GM18499 (cell line): ENCODE data around the gene PSAP.
"Not testable (repeated sequence)": the region's sequence is repeated elsewhere in the genome, so short reads cannot be mapped to it uniquely, and the experiment has no call there.

Source experiments
- ATAC-seq: cut with Tn5 transposase; IDR thresholded peaks from one replicate; pipeline ENCODE4 v1.9.1; 2021; ENCODE audit warnings: moderate number of reproducible peaks; ENCODE audit not compliant: insufficient read depth, unreplicated experiment

PSAP gene

DNA sequence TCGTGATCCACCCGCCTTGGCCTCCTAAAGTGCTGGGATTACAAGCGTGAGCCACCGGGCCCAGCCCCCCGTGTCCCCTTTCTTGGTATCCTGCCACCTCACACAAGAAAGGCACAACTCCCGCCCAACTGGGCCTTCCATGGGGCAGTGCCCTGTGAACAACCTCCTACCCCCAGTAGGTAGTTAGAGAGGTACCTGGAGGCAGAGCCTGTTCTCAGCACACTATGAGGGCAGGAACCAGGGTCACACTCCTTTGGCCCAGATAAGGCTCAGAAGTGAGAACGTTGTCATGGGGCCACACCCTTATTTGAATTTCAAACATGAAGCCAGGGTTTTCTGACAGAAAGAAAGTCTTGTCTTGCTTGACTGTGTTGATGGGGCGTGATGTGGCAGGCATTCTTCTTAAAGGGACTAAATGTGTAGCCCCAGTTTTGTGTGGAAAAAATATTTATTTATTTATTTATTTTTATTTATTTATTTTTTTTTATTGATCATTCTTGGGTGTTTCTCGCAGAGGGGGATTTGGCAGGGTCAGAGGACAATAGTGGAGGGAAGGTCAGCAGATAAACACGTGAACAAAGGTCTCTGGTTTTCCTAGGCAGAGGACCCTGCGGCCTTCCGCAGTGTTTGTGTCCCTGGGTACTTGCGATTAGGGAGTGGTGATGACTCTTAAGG is 23.8 kb upstream of the PSAP start:
- not testable (repeated sequence) for ATAC-seq

DNA sequence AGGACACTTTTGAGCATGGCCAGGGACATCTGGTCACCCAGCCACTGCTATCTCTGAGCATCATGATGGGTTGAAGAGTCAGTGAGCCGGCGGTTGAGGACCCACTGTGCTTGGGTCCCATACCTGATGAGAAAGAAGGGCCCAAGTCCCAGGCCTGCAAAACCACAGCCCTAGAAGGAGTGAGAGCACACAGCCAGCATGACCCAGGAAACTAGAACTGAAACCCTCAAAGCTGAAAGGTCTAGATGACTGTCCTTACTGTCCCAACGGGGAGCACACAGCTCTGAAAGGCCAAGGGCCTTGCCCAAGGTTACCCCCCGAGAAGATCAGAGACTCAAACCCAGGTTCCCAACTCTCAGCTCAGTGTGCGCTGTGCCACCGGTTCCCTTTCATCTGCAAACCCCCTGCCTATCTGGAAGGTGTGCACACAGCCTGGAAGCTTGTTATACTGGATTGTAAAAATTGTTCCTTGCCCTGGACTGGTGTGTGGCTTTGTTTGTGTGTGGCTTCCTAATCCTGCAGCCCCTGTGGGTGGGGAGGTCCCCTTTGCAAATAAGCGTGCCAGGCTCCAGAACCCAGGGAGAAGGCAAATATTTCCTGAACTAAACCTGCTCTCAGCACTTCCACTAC is 22.6 kb upstream of the PSAP start:
- peak; percentile 81 for ATAC-seq

DNA sequence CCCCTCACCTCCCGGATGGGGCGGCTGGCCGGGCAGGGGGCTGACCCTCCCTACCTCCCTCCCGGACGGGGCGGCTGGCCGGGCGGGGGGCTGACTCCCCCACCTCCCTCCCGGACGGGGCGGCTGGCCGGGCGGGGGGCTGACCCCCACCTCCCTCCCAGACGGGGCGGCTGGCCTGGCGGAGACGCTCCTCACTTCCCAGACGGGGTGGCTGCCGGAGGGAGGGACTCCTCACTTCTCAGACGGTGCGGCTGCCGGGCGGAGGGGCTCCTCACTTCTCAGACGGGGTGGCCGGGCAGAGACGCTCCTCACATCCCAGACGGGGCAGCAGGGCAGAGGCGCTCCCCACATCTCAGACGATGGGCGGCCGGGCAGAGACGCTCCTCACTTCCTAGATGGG is 18.6 kb upstream of the PSAP start:
- ATAC-seq, result not testable (repeated sequence)

DNA sequence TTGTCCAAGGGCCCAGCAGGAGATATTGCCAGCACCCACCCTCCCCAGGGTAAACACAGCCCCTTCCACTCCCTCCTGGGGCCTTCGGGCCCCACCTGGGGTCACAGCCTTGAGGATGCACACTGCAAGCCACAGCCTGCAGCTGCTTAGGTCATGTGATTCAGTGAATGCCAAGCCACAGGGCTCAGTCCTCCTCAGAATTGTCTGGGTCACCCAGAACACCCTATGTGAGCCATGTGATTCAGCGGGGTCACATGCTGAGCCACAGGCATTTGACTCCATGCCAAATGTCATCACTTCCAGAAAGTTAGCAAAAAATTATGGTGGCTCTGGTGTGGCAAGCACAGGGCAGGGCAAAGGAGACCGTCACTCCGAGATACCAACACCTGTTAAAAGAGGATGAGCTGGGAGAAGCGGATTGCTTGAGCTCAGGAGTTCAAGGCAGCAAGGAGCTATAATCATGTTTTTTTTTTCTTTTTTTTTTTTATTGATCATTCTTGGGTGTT is 17.2 kb upstream of the PSAP start:
- no peak for ATAC-seq

DNA sequence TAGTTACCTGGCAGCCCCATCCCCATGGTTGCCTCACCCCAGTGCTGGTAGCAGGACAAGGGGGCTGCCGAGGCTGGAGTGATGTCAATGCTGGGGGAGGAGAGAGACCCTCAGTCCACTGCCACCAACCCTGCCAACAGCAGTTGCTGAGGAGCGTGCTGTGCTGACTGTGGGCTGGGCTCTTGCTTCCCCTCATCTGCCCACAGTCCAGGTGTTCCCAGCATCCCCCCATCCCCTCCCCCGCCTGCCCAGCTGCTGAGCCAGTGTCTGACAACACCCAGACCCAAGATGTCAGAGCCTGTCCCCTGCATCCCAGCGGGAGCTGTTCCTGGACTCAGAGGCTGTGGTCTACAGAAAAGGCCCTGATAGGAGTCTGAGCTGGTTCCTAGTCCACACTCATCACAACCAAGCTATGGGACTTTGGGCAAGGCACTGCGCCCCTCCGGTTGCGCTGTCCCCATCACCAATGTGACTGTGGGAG is 14.6 kb upstream of the PSAP start:
- no peak for ATAC-seq

DNA sequence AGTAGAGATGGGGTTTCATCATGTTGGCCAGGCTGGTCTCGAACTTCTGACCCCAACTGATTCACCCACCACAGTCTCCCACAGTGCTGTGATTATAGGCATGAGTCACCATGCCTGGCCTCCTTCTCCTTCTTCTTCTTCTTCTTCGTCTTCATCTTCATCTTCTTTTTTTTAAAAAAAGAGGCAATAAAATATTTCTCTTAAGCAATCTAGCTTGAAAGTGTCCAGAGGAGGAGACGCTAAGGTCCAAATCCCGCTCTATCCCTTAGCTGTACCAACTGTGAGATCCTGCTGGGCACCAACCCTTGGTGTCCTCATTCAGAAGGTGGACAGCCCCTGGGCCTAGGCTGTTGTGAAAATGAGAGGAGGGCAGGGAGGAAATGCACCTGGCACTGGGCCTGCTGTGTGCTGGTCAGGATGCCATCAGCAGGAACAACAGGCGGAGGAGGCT is 13.9 kb upstream of the PSAP start:
- no peak for ATAC-seq

DNA sequence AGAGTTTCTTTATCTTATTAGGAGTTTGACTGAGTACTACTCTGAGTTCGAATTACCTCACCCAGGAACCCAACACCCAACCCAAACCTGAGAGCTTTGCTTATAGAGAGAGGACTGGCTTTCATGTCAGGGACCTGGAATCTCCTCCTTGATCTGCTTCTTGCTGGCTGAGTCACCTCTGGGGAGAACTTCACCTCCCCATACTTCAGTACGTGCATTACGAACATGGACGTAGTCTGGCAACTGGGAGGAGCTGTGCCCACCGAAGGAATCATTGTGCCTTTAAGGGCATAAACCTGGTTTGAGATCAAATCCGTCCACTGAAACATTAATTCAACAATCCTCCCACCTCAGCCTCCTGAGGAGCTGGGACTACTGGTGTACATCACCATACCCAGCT is 12.2 kb upstream of the PSAP start:
- no peak for ATAC-seq

DNA sequence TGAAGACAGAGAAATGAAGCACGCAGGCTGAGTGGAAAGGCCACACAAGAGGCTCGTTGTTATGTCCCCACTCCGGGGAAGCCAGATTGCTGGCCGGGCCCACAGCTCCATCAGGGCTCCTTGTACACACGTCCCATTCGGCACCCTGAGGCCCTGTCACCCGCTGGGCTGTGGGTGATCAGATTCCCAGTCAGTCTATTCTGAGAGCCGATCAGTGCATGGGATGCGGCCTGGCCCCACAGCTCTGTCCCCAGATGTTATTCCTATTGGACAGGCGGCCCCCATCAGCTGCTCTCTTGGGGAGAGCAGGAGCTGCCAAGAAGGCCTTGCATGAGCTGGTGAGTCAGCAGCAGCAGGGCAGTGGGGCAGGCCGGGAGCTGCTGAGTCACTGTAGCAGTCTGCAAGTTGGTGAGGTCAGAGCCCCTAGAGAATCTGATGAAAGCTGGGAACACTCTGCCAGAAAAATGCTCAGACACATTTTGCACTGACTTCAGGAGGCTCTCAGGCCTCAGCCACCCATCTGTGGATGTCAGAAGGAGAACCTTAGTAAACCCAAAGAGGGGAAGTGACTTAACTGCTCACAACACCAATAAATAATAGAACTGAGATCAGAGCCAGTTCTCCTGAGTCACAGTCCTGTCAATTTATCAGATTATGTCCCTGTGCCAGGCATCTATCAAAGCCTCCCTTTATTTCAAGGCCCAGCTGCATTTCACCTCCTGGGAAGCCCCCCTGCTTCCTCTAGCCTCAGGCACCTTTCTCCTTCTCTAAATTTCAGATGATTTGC is 9.4 kb upstream of the PSAP start:
- no peak for ATAC-seq

DNA sequence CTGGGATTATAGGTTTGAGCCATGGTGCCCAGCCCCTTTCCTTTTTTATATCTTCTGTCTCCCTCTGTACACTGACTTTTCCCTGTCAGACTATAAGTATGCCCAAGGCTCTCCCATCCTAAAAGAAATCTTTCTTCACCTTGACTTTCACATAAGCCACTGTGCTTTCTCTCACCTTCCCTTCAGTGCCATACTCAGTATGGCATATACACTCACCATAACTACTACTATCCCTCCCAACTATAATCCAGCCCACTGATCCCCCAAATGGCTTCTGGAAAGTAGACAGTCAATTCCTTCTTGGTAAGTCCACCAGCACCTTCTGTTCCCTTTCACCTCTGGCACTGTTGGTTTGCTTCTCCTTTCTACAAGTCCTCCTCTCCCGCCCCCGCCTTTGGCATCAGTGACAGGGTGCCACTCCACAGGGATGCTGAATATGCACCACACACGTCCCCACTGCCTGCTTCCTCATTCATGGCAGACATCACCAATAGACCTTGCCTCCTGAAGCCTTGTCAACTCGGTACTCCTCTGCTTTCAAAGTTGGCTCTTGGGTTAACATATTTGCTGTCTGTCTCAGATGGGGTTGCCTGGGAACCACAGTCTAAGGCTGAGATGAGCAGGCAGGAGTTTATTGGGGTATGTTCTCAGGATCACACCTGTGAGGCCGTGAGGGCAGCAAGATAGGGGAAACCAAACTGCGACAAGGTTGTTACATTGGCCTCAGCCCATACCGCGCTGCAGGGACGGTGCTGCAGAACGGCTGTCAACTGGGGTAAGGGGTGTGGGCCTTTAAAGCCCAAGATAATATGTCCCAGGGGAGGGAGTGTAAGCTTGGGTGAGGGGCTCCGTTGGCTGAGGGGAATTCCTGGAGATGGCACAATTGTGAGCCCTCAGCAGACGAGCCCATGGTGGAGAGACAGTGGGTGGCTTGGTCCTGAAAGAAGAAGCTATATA is 7.2 kb upstream of the PSAP start:
- no peak for ATAC-seq

DNA sequence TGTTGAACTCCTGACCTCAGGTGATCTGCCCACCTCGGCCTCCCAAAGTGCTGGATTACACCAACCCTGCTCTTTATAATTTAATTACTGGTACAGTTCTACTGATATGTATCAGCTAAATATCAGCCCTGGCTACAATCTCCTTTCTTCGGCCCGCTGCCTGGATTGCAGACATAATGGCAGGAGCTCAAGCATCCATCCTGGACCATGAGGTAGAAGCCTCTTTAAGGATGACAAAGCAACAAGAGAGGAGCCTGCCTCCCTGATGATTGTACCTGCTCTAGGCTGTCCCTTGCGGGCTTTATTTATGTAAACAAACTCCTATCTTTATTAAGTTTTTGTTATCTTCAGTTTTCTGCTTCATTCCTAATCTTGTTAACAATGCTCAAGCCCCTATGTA is 5.6 kb upstream of the PSAP start:
- no peak for ATAC-seq

DNA sequence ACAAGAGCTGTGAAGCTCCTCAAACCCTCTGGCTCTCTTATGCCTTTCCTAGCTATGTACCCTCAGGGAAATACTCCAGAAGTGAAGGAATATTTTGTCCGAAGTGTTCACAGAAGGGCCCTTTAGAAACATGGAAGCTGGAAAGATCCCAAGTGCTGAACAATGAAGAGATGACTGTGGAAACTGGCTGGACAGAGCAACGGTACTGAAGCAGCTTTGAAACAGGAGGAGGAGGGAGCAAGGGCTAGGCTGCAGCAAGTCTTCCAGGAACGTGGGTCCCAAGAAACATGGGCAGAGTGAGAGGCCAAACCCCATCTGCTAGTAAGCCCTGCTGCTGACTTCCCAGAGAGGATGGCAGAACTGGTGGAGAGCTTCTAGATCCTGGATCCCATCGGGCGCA is 3.0 kb upstream of the PSAP start:
- ATAC-seq, result no peak

DNA sequence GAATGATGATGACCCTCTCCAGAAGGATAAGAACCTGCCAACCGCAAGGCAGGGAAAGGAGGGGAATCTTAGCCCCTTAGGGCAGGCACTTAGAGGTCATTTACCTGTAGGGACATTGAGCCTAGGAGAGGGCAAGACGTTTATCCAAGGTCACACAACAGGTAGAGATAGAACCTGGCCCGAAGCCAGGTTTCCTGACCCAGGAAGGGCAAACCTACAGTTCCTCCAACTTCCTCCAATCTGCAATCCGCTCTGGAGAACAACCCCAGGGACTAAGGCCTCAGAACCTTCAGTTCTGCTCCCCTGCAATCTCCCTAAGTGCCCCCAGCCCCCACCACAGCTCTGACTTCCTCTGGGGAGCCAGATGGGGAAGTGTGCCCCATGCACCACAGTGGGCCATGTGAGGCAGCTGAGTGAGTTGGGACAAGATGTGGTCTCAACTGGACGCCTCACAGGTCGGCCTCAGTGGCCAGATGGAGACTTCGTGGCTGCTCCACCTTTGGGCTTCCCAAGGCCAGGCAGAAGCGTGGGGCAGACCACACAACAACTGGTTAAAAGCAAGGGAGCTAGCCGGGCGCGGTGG is 1.4 kb upstream of the PSAP start:
- no peak for ATAC-seq

DNA sequence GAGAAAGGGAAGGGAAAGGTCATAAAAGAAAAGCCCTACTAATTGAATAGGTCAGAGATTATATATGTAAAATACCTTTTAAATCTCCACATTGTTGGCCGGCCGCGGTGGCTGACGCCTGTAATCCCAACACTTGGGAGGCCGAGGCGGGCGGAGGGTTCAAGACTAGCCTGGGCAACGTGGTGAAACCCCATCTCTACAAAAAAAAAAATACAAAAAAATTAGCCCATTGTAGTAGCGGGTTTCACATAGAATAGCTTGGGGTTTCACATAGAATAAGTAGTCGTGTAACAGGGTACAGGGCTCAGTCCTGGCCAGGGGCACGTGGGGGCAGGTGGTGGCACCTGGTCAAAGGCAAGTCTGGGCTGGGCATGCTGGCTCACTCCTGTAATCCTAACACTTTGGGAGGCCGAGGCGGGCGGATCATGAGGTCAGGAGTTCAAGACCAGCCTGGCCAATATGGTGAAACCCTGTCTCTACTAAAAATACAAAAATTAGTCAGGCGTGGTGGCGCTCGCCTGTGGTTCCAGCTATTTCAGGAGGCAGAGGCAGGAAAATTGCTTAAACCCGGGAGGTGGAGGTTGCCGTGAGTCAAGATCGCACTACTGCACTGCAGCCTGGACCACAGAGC is 529 bp upstream of the PSAP start:
- not testable (repeated sequence) for ATAC-seq

DNA sequence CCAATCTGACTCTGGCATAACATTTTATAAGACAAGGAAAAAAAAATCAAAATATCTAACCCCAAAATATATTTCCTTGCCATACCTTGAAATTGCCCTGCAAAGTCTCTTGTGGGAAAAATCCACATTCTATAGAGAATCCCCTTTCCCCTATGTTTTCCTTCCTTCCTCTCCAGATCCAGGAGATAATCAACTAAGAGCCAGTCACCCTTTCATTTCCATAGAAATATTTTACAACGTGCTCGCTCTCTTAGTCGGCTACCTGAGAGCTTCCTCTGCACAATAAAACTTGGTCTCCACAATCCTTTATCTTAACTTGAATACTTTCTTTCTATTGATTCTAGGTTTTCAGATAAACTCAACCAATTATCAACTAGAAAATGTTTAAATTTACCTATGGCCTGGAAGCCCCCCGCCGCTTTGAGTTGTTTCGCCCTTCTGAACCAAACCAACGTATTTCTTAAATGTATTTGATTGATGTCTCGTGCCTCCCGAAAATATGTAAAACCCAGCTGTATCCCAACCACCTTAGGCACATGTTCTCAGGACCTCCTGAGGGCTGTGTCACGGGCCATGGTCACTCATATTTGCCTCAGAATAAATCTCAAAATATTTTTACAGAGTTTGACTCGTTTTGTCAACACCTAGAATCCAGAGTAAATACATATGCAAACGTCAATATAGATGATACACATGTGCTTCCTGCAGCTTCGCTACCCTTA is 869 bp downstream of the PSAP start:
- no peak for ATAC-seq

DNA sequence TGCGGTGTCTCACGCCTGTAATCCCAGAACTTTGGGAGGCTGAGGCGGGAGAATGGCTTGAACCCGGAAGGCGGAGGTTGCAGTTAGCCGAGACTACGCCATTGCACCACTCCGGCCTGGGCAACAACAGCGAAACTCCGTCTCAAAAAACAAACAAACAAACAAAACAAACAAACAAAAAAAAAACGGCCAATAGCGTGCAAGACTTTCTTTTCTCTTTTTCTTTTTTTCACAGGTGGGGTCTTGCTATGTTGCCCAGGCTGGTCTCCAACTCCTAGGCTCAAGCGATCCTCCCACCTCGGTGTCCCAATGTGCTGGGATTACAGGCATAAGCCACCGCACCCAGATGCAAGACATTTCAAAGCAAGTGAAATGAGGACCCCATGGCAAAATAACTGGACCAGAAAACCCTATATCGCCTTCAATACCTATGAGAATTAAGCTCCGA is 1.6 kb downstream of the PSAP start:
- no peak for ATAC-seq

DNA sequence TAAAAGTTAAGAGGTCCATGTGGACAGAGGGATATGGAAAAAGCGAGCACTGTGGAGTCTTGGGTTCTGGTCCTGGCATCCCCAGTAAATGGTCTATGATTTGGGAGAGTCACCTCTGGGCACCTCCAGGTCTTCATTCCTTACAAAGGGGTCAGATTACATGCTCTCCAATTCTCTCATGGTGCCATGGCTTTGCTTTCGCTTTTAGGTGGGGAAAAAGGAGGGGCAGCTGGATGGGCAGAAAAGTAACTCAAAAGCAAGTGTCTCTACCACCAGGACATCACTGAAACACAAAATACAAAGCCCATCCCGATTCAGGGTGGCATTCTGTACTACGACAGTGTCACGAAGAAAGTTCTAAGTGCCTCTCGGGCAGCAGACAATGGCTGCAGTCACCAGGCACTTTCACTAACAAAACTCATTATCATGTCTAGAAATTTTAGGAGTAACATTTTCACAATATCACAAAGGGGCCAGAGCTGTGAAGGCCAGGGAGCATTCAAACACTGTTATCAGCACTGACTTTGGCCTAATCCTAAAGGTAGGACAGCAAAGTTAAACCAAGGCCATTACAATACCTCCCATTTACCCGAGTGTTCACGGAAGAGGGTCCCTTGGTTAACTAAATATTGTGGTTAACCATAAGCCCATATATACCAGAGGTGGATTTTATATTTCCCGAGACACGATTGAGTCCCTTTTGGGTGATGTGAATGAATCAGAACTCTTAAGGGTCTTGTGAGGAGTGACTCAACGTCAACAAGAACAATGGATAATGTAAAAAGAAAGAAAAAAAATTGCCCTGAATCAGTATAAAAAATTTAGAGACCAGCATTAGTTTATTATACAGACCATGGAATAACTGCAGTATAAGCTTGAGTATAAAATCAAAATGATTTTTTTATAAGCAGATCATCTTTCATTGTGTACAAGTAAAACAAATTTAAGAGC is 2.5 kb downstream of the PSAP start:
- no peak for ATAC-seq

DNA sequence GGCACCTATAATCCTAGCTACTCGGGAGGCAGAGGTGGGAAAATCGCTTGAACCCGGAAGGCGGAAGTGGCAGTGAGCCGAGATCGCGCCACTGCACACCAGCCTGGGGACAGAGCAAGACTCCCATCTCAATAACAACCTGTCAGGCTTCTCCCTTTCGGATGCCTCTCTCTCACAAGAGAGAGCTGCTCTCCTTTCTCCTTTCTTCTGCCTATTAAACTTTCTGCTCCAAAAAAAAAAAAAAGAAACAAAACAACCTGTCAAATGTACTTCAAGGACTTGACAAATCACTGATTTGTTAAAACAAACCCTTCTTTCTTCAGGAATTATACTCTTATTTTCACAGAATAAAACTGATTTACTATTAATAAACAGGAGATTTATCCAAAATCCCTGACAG is 3.6 kb downstream of the PSAP start:
- no peak for ATAC-seq
